Central memory CD4-positive, alpha-beta T cell (primary cell): Measurements from ENCODE around the gene FZD7.

Source experiments
- DNase-seq: peaks from one replicate; pipeline ENCODE4 v3.0.0; 2022

Gene FZD7

GRCh38 chr2:202069170-202070067 is 35.8 kb downstream of the FZD7 start:
- no peak for DNase-seq

- no peak for DNase-seq
Measured at GRCh38 chr2:202071107-202071506, 37.5 kb downstream of the FZD7 start.

GRCh38 chr2:202072226-202072625 is 38.6 kb downstream of the FZD7 start:
- no peak for DNase-seq

GRCh38 chr2:202072737-202073401 is 39.2 kb downstream of the FZD7 start, which contains the start of gene KIAA2012:
Gene KIAA2012, plus strand, starts transcription at chr2:202073255. Its CDS starts 373 bp downstream, at chr2:202073628.
- no peak for DNase-seq

- DNase-seq: no peak
Measured at GRCh38 chr2:202074324-202074723, 40.7 kb downstream of the FZD7 start.

- no peak for DNase-seq
Measured at GRCh38 chr2:202079310-202079709, 45.7 kb downstream of the FZD7 start.

- DNase-seq: no peak
Measured at GRCh38 chr2:202084265-202084664, 50.6 kb downstream of the FZD7 start.
